ENCODE data around the gene COMTD1.

- TF ChIP-seq POLR2A (IDR thresholded peaks at IDR 0.05) = no peak
- no peak for TF ChIP-seq CTCF (IDR thresholded peaks at IDR 0.05 in 8 of 11, conservative IDR thresholded peaks at IDR 0.05 in 3 of 11)
- no peak for TF ChIP-seq POLR2AphosphoS5 (IDR thresholded peaks at IDR 0.05)
Measured at GRCh38 chr10:75186310-75186709, 49.4 kb downstream of the COMTD1 start.

Measured in spleen (tissue), 7 donors.